HepG2 (cell line): Measurements from ENCODE around the gene DSTYK. TPM values are rescaled to one million over a fixed set of nuclear protein-coding genes. Genes with fewer than 3 reads are reported as not detected.
A peak's percentile ranks its signal among the peaks of the same experiment; 100 is the strongest.

Source experiments
- ASH2L ChIP-seq: fragments of 300-600, 200-600 bp; sonication (generic); IDR thresholded peaks from 2 replicates; pipeline ENCODE4 v1.7.0; 2017; ENCODE audit warnings: low read depth, mild to moderate bottlenecking, moderate library complexity, mixed read lengths, low read length; ENCODE audit not compliant: insufficient read length
- ATF7-NPFF ChIP-seq: sonication (generic); formaldehyde crosslinking; IDR thresholded peaks from 2 replicates; pipeline ENCODE4 v1.8.1; 2023; ENCODE audit warnings: mild to moderate bottlenecking, low read depth, missing genetic modification reagents, moderate library complexity
- FOXC1 ChIP-seq: sonication (generic); formaldehyde crosslinking; IDR thresholded peaks from 2 replicates; pipeline ENCODE4 v1.8.0; 2022; ENCODE audit warnings: mild to moderate bottlenecking, missing genetic modification reagents, borderline replicate concordance
- HMG20A ChIP-seq: IDR thresholded peaks from 2 replicates; pipeline ENCODE4 v1.6.1; 2016; ENCODE audit warnings: borderline replicate concordance
- HNRNPK ChIP-seq: fragments of 200-400 bp; formaldehyde crosslinking; IDR thresholded peaks from 2 replicates; pipeline ENCODE4 v1.6.1; 2018; ENCODE audit warnings: low read length, low read depth, moderate library complexity, mild to moderate bottlenecking; ENCODE audit not compliant: poor library complexity, severe bottlenecking
- JUNB ChIP-seq: sonication (generic); formaldehyde crosslinking; IDR thresholded peaks from 2 replicates; pipeline ENCODE4 v1.8.0; 2022; ENCODE audit warnings: missing genetic modification reagents, mild to moderate bottlenecking, borderline replicate concordance
- MIER2 ChIP-seq: IDR thresholded peaks from 2 replicates; pipeline ENCODE4 v1.6.1; 2016; ENCODE audit warnings: missing biosample characterization, missing genetic modification reagents
- NFATC3 ChIP-seq: sonication (generic); formaldehyde crosslinking; IDR thresholded peaks from 2 replicates; pipeline ENCODE4 v1.5.1; 2020; ENCODE audit warnings: mild to moderate bottlenecking, missing genetic modification reagents
- NFYC ChIP-seq: IDR thresholded peaks from 2 replicates; pipeline ENCODE4 v1.6.1; 2016; ENCODE audit warnings: missing genetic modification reagents, missing compliant biosample characterization
- POLR2AphosphoS2 ChIP-seq: IDR thresholded peaks from 2 replicates; pipeline ENCODE4 v1.6.1; 2011; ENCODE audit warnings: low read depth, low read length, improper control_type of control experiment
- SKI ChIP-seq: fragments of 450-650 bp; IDR thresholded peaks from one replicate; pipeline ENCODE4 v1.6.1; 2018; ENCODE audit warnings: mild to moderate bottlenecking; ENCODE audit not compliant: partially characterized antibody
- ZBTB8A ChIP-seq: sonication (generic); formaldehyde crosslinking; IDR thresholded peaks from 2 replicates; pipeline ENCODE4 v1.4.0; 2020; ENCODE audit warnings: mild to moderate bottlenecking, low read depth, missing genetic modification reagents, borderline replicate concordance
- ZNF234 ChIP-seq: sonication (generic); formaldehyde crosslinking; conservative IDR thresholded peaks from 2 replicates; pipeline ENCODE4 v1.5.1; 2020; ENCODE audit warnings: mild to moderate bottlenecking, missing genetic modification reagents
- ZNF326 ChIP-seq: sonication (generic); formaldehyde crosslinking; IDR thresholded peaks from 2 replicates; pipeline ENCODE4 v1.4.0; 2020; ENCODE audit warnings: missing genetic modification reagents, borderline replicate concordance
- ZNF383 ChIP-seq: sonication (generic); formaldehyde crosslinking; IDR thresholded peaks from 2 replicates; pipeline ENCODE4 v1.4.0; 2020; ENCODE audit warnings: missing genetic modification reagents, mild to moderate bottlenecking, borderline replicate concordance
- ZNF713 ChIP-seq: sonication (generic); formaldehyde crosslinking; IDR thresholded peaks from 2 replicates; pipeline ENCODE4 v1.4.0; 2020; ENCODE audit warnings: mild to moderate bottlenecking, missing genetic modification reagents
- ZNF780A ChIP-seq: sonication (generic); formaldehyde crosslinking; IDR thresholded peaks from 2 replicates; pipeline ENCODE4 v1.8.0; 2022; ENCODE audit warnings: mild to moderate bottlenecking, missing genetic modification reagents, moderate library complexity
- polyA plus RNA-seq, 8 experiments: library from polyadenylated mRNA; depleted of rRNA in 3 of 8; stranded (reverse) in 7 of 8; unstranded in 1 of 8; fragments of >200 nt; fragmentation: Illumina TruSeq in 4 of 8; extraction: Trizol in 4 of 8; gene quantifications; 2 replicates each; pipeline versions ENCODE4 v1.2.1 to v1.2.3, GENCODE V29; 2011 to 2016; ENCODE audit warnings: low read depth in 4 of 8, missing spikeins in 1 of 8, mixed read lengths in 1 of 8; ENCODE audit not compliant: insufficient read depth in 1 of 8
- total RNA-seq, 5 experiments: library from RNA; depleted of rRNA; stranded (reverse); fragments of >200 nt; fragmentation: Illumina TruSeq; extraction: Trizol; gene quantifications; 2 replicates each; pipeline ENCODE4 v1.2.3, GENCODE V29; 2016; ENCODE audit warnings: low read depth in 1 of 5
- TF ChIP-seq, protein P1 (sequence below): sonication (generic); formaldehyde crosslinking; IDR thresholded peaks from 2 replicates; pipeline ENCODE4 v1.4.0; 2020; ENCODE audit warnings: mild to moderate bottlenecking, missing genetic modification reagents
- TF ChIP-seq, protein P2 (sequence below): sonication (generic); formaldehyde crosslinking; IDR thresholded peaks from 2 replicates; pipeline ENCODE4 v1.4.0; 2020; ENCODE audit warnings: missing genetic modification reagents, borderline replicate concordance
- TF ChIP-seq, protein P3 (sequence below): sonication (generic); formaldehyde crosslinking; IDR thresholded peaks from 2 replicates; pipeline ENCODE4 v1.8.0; 2022; ENCODE audit warnings: missing genetic modification reagents, low read depth, mild to moderate bottlenecking, borderline replicate concordance
- TF ChIP-seq, protein P4 (sequence below): sonication (generic); formaldehyde crosslinking; IDR thresholded peaks from 2 replicates; pipeline ENCODE4 v1.4.0; 2020; ENCODE audit warnings: missing genetic modification reagents
- TF ChIP-seq, protein P5 (sequence below): sonication (generic); formaldehyde crosslinking; IDR thresholded peaks from 2 replicates; pipeline ENCODE4 v1.5.0; 2020; ENCODE audit warnings: missing genetic modification reagents

The DSTYK gene
- total and polyA plus RNA-seq, 2 of the 13 experiments (the other 11 are each of a cell fraction or from before 2014, with no cell fraction given), result 2.6 to 4.8 TPM

DNA sequence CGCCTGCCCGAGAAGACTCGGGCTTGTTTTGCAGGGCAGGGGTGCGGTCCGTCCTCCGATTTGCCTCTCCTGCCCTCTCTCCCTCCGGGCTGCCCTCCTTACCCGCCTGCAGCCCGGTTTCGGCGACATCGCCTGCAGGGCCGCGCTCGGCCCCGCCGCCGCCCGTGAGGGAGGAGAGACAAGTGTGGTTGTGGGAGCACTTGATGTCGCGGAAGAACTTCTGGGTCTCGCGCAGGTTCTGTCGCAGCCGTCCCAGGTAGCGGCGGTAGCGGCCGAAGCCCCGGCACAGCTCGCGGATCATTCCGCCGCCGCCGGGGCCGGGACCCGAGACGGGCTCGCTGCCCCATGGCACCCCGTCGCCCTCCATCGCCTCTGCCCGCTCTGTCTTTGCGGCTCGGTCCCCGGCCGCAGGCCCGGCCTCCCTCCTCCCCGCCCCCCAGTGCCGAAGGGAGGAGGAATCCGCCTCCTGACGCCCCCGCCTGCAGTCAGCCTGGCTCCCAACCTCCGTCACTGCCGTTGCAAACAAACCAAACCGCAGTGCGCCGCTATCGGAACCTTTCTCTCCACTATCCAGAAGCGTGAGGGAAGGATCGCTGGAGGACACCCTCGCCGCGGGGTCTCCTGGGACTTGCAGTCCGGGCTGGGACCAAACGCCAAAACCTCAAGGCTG lies at the start of gene DSTYK (continued):
- TF ChIP-seq, protein P1, sequence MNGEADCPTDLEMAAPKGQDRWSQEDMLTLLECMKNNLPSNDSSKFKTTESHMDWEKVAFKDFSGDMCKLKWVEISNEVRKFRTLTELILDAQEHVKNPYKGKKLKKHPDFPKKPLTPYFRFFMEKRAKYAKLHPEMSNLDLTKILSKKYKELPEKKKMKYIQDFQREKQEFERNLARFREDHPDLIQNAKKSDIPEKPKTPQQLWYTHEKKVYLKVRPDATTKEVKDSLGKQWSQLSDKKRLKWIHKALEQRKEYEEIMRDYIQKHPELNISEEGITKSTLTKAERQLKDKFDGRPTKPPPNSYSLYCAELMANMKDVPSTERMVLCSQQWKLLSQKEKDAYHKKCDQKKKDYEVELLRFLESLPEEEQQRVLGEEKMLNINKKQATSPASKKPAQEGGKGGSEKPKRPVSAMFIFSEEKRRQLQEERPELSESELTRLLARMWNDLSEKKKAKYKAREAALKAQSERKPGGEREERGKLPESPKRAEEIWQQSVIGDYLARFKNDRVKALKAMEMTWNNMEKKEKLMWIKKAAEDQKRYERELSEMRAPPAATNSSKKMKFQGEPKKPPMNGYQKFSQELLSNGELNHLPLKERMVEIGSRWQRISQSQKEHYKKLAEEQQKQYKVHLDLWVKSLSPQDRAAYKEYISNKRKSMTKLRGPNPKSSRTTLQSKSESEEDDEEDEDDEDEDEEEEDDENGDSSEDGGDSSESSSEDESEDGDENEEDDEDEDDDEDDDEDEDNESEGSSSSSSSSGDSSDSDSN, result peak; percentile 97
- TF ChIP-seq ZNF326 (CRISPR knock-in tag), result no peak
- peak; percentile 34; the same call in 1 of the 2 replicates for TF ChIP-seq NFYC (CRISPR knock-in tag)
- TF ChIP-seq, protein P2, sequence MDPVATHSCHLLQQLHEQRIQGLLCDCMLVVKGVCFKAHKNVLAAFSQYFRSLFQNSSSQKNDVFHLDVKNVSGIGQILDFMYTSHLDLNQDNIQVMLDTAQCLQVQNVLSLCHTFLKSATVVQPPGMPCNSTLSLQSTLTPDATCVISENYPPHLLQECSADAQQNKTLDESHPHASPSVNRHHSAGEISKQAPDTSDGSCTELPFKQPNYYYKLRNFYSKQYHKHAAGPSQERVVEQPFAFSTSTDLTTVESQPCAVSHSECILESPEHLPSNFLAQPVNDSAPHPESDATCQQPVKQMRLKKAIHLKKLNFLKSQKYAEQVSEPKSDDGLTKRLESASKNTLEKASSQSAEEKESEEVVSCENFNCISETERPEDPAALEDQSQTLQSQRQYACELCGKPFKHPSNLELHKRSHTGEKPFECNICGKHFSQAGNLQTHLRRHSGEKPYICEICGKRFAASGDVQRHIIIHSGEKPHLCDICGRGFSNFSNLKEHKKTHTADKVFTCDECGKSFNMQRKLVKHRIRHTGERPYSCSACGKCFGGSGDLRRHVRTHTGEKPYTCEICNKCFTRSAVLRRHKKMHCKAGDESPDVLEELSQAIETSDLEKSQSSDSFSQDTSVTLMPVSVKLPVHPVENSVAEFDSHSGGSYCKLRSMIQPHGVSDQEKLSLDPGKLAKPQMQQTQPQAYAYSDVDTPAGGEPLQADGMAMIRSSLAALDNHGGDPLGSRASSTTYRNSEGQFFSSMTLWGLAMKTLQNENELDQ (CRISPR knock-in tag), result 0 out of 2 replicates have a peak, but pooled peaks have one; percentile 39
- TF ChIP-seq, protein P3, sequence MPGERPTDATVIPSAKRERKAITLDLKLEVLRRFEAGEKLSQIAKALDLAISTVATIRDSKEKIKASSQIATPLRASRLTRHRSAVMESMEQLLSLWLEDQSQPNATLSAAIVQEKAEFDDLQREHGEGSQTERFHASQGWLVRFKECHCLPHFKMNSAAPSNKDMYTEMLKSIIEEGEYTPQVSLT (CRISPR knock-in tag), result peak; percentile 63; the same call in 1 of the 2 replicates
- TF ChIP-seq SKI, result peak; percentile 92
- TF ChIP-seq ZNF234 (CRISPR knock-in tag), result peak; percentile 72; the same call in 1 of the 2 replicates
- TF ChIP-seq, protein P4, sequence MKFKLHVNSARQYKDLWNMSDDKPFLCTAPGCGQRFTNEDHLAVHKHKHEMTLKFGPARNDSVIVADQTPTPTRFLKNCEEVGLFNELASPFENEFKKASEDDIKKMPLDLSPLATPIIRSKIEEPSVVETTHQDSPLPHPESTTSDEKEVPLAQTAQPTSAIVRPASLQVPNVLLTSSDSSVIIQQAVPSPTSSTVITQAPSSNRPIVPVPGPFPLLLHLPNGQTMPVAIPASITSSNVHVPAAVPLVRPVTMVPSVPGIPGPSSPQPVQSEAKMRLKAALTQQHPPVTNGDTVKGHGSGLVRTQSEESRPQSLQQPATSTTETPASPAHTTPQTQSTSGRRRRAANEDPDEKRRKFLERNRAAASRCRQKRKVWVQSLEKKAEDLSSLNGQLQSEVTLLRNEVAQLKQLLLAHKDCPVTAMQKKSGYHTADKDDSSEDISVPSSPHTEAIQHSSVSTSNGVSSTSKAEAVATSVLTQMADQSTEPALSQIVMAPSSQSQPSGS, result peak; percentile 93
- TF ChIP-seq ASH2L, result peak; percentile 98
- TF ChIP-seq POLR2AphosphoS2, result no peak
- TF ChIP-seq, protein P5, sequence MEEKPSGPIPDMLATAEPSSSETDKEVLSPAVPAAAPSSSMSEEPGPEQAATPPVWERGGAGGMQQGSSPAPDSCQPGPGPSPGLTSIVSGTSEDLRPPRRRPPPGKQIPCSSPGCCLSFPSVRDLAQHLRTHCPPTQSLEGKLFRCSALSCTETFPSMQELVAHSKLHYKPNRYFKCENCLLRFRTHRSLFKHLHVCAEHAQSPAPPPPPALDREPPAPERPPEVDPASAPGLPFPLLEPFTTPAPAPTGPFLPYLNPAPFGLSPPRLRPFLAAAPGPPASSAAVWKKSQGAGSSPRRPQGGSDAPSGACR (CRISPR knock-in tag), result peak; percentile 70; the same call in 1 of the 2 replicates
- TF ChIP-seq HNRNPK, result peak; percentile 58
- no peak for TF ChIP-seq JUNB
- peak; percentile 86; the same call in 1 of the 2 replicates for TF ChIP-seq ZNF780A (CRISPR knock-in tag)
- peak; percentile 45 for TF ChIP-seq ZNF713 (CRISPR knock-in tag)
- peak; percentile 82 for TF ChIP-seq ATF7-NPFF (CRISPR knock-in tag)
- TF ChIP-seq NFATC3, result 0 out of 2 replicates have a peak, but pooled peaks have one; percentile 24
- TF ChIP-seq FOXC1 (CRISPR knock-in tag), result no peak
- peak; percentile 25; the same call in 1 of the 2 replicates for TF ChIP-seq ZBTB8A
- TF ChIP-seq ZNF383 (CRISPR knock-in tag), result no peak
- TF ChIP-seq MIER2 (CRISPR knock-in tag), result 0 out of 2 replicates have a peak, but pooled peaks have one; percentile 59
- no peak; the same call in 1 of the 2 replicates for TF ChIP-seq HMG20A (CRISPR knock-in tag)
